ENCODE measurements around the gene ZNF605. TPM values are rescaled to one million over a fixed set of nuclear protein-coding genes. Genes with fewer than 3 reads are reported as not detected.

Gene ZNF605
- total RNA-seq, 1 donor from 2014 or later = 6.6 TPM

GRCh38 chr12:132904718-132905328 is 51.3 kb downstream of the ZNF605 start:
- Histone ChIP-seq H3K4me3 (ENCODE audit: low read depth, low read length) (no peak overlapping the region), H3K27me3 (ENCODE audit: control insufficient read depth, insufficient read depth, low read length) (no peaks in the 10 kb centered on the region), H3K36me3 (ENCODE audit: control insufficient read depth, insufficient read depth, low read length) (no peaks in the 10 kb centered on the region)
- TF ChIP-seq CTCF (IDR thresholded peaks at IDR 0.05; ENCODE audit: insufficient read depth, low read length, poor library complexity, severe bottlenecking) = peak; percentile 61
- no peak for DNase-seq (ENCODE audit: low read depth)

GRCh38 chr12:132899033-132899432 is 57.1 kb downstream of the ZNF605 start:
- H3K4me3 ChIP-seq (ENCODE audit: low read depth, low read length) = no peak overlapping the region
- no peaks in the 10 kb centered on the region for H3K27me3 ChIP-seq (ENCODE audit: control insufficient read depth, insufficient read depth, low read length)
- DNase-seq (ENCODE audit: low read depth) = no peak
- no peaks in the 10 kb centered on the region for H3K36me3 ChIP-seq (ENCODE audit: control insufficient read depth, insufficient read depth, low read length)
- no peak for TF ChIP-seq CTCF (IDR thresholded peaks at IDR 0.05; ENCODE audit: insufficient read depth, low read length, poor library complexity, severe bottlenecking)

- H3K4me3 ChIP-seq (ENCODE audit: low read depth, low read length) = no peak overlapping the region
- no peak for DNase-seq (ENCODE audit: low read depth)
- no peak for TF ChIP-seq CTCF (IDR thresholded peaks at IDR 0.05; ENCODE audit: insufficient read depth, low read length, poor library complexity, severe bottlenecking)
- H3K27me3 ChIP-seq (ENCODE audit: control insufficient read depth, insufficient read depth, low read length) = no peaks in the 10 kb centered on the region
- no peaks in the 10 kb centered on the region for H3K36me3 ChIP-seq (ENCODE audit: control insufficient read depth, insufficient read depth, low read length)
These were observed 67.3 kb downstream of the ZNF605 start for GRCh38 chr12:132888852-132889251.

GRCh38 chr12:132887513-132888351 is 68.4 kb downstream of the ZNF605 start, which contains the start of gene CHFR:
CHFR (minus strand) TSS chr12:132887605; CDS start chr12:132887328, 277 bp downstream.
- TF ChIP-seq CTCF (IDR thresholded peaks at IDR 0.05; ENCODE audit: insufficient read depth, low read length, poor library complexity, severe bottlenecking) = no peak
- no peaks in the 10 kb centered on the region for H3K36me3 ChIP-seq (ENCODE audit: control insufficient read depth, insufficient read depth, low read length)
- H3K27me3 ChIP-seq (ENCODE audit: control insufficient read depth, insufficient read depth, low read length) = no peaks in the 10 kb centered on the region
- H3K4me3 ChIP-seq (ENCODE audit: low read depth, low read length) = peak within 1 kb of the TSS; percentile 80
- peak; percentile 94 for DNase-seq (ENCODE audit: low read depth)

GRCh38 chr12:132886529-132887477 is 69.3 kb downstream of the ZNF605 start:
- Histone ChIP-seq H3K27me3 (ENCODE audit: control insufficient read depth, insufficient read depth, low read length) (no peaks in the 10 kb centered on the region), H3K4me3 (ENCODE audit: low read depth, low read length) (peak overlapping the region; percentile 80), H3K36me3 (ENCODE audit: control insufficient read depth, insufficient read depth, low read length) (no peaks in the 10 kb centered on the region)
- TF ChIP-seq CTCF (IDR thresholded peaks at IDR 0.05; ENCODE audit: insufficient read depth, low read length, poor library complexity, severe bottlenecking) = no peak
- no peak for DNase-seq (ENCODE audit: low read depth)
